GM12875 (cell line): ENCODE measurements around the gene STK32A.

Source experiments
- H3K4me3 ChIP-seq: one replicate; pipeline ENCODE4 v1.5.1; 2011; ENCODE audit warnings: low read depth, low read length, control low read depth
- CTCF ChIP-seq: IDR thresholded peaks from 2 replicates; pipeline ENCODE4 v1.5.1; 2011; ENCODE audit warnings: low read depth, mild to moderate bottlenecking, control low read depth, inconsistent platforms, low read length, moderate library complexity, borderline replicate concordance; ENCODE audit not compliant: insufficient read depth

Gene STK32A

GRCh38 chr5:147398860-147399259 lies 164.0 kb downstream of the STK32A start:
- no peak for TF ChIP-seq CTCF
- H3K4me3 ChIP-seq = no peak overlapping the region

DNA sequence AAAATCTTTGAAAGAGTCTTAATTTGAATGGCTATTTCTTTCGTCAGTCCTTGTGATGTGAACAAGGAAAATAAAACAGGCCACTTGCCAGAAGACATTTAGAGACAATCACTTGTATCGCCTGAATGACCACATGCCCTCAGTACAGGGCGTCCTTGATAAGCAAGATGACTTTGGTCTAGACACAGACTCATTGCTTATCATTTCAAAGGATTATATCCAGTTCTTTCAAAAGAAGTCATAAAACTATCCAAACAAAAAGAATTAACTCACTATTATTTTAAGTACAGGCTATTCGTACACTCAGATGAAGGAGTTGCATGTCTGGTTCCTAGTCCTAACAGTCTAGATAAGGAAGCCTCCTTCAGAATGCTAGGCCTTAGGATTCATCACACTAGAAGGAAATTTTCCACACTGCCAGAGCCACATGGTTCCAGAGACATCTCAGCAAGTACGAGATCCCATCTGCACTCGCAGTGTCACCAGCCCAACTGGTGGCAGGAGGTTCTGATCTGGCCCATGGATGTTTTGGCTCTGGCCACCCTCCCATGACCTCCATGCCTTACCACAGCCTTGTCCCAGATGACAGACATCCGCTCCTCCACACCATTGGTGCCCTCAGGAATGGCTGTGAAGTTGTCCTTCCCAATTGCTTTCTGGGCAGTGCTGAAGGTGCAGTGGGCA lies 165.4 kb downstream of the STK32A start:
- H3K4me3 ChIP-seq = no peak overlapping the region
- TF ChIP-seq CTCF = no peak

DNA sequence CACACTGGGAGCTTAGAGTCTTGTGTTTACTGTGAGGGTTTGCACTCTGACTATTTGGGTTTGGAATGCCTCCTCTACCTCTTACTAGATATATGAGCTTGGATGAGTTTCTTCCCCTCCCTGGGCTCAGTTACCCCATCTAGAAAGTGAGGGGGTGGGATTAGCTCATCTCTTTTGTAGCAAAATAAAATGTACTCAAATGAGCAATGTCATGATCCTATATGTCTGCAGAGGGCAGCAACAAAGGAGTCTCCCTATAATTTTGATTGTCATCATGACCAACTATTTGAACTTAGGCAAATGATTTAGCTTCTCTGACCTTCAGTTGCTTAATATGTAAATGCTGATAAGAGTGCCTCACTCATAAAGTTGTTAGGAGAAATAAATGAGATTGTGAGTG lies 166.1 kb downstream of the STK32A start:
- TF ChIP-seq CTCF = no peak

GRCh38 chr5:147403651-147404640 lies 169.1 kb downstream of the STK32A start:
- TF ChIP-seq CTCF = no peak
- no peak overlapping the region for H3K4me3 ChIP-seq

More for the DNA sequence above, 166.1 kb downstream of the STK32A start:
- no peak overlapping the region for H3K4me3 ChIP-seq

GRCh38 chr5:147404706-147405105 lies 169.9 kb downstream of the STK32A start:
- H3K4me3 ChIP-seq = no peak overlapping the region
- no peak for TF ChIP-seq CTCF

DNA sequence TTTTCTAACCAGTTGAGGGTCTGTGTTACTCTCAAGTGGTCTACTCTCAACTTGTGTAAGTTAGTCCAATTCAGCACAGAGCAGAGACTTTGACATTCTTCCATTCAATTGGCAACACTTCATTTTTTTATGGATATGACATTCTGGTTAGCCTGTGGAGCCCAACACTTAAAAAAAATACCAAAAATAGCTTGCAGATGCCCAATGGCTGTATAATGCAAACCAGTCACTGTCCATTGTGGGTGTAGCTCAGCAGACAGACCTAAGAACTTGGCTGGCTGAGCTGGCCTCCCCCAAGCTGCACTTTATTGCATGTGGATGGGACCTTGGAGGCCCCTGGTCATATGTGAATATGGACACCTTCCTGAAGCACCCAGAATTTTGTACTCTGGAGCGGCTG lies 171.8 kb downstream of the STK32A start:
- H3K4me3 ChIP-seq = no peak overlapping the region
- no peak for TF ChIP-seq CTCF
